GM12874 (cell line): Measurements from ENCODE around the gene ATP6V1G1.

ENCODE experiments used
- CTCF ChIP-seq: IDR thresholded peaks from 2 replicates; pipeline ENCODE4 v1.5.1; 2011; ENCODE audit warnings: low read depth, mild to moderate bottlenecking, control low read depth, low read length, moderate library complexity; ENCODE audit not compliant: insufficient read depth

Gene ATP6V1G1

GRCh38 chr9:114594136-114594535 is 6.6 kb downstream of the ATP6V1G1 start:
- no peak for TF ChIP-seq CTCF

GRCh38 chr9:114602620-114603019 is 15.1 kb downstream of the ATP6V1G1 start:
- TF ChIP-seq CTCF = no peak

GRCh38 chr9:114603248-114603647 is 15.7 kb downstream of the ATP6V1G1 start:
- TF ChIP-seq CTCF = no peak

- TF ChIP-seq CTCF = no peak
Measured at GRCh38 chr9:114604989-114605388, 17.4 kb downstream of the ATP6V1G1 start.

- no peak for TF ChIP-seq CTCF
Measured at GRCh38 chr9:114606068-114606467, 18.5 kb downstream of the ATP6V1G1 start.

- TF ChIP-seq CTCF = no peak
Measured at GRCh38 chr9:114606597-114607207, 19.1 kb downstream of the ATP6V1G1 start.

- TF ChIP-seq CTCF = no peak
Measured at GRCh38 chr9:114607671-114608524, 20.3 kb downstream of the ATP6V1G1 start.
